ENCODE measurements around the gene ZBTB20.

Gene ZBTB20

DNA sequence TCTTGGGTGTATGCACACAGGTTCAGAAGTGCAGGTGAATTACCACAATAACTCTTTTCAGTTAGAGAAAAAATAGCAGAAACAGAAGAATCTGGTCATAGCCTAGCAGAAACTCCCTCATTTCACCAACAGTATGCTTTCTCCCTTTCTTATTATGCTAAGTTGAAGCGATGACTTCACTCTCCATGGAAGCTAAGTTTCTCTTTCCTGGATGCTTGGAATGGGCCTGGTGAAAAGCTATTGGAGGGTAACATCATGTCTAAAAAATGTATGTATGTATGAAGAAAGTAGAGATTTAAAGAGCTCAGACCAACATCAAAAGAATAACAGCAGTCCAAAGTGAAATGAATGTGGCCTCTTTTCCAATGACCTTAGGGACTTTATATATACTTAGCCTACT lies 707.8 kb downstream of the ZBTB20 start:
- H4K20me1 ChIP-seq (ENCODE audit: insufficient read depth, low read length), result no peaks in the 10 kb centered on the region
- DNase-seq, result no peak
- H3K9me2 ChIP-seq (replicated peaks; ENCODE audit: insufficient read depth, low read length), result no peaks in the 10 kb centered on the region
- TF ChIP-seq EZH2phosphoT487 (IDR thresholded peaks at IDR 0.05; ENCODE audit: low read length) (no peak), EZH2 (optimal IDR thresholded peaks at IDR 0.05; ENCODE audit: low read depth, low read length) (no peak)
- TF ChIP-seq, protein P1, sequence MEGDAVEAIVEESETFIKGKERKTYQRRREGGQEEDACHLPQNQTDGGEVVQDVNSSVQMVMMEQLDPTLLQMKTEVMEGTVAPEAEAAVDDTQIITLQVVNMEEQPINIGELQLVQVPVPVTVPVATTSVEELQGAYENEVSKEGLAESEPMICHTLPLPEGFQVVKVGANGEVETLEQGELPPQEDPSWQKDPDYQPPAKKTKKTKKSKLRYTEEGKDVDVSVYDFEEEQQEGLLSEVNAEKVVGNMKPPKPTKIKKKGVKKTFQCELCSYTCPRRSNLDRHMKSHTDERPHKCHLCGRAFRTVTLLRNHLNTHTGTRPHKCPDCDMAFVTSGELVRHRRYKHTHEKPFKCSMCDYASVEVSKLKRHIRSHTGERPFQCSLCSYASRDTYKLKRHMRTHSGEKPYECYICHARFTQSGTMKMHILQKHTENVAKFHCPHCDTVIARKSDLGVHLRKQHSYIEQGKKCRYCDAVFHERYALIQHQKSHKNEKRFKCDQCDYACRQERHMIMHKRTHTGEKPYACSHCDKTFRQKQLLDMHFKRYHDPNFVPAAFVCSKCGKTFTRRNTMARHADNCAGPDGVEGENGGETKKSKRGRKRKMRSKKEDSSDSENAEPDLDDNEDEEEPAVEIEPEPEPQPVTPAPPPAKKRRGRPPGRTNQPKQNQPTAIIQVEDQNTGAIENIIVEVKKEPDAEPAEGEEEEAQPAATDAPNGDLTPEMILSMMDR (IDR thresholded peaks at IDR 0.05; ENCODE audit: low read length), result no peak
- no peak overlapping the region for H2AFZ ChIP-seq (ENCODE audit: low read length)
- no peaks in the 10 kb centered on the region for H3K9me3 ChIP-seq (replicated peaks; ENCODE audit: insufficient read depth, low read length)
- H3K4me1 ChIP-seq (ENCODE audit: low read length), result no peaks in the 10 kb centered on the region
- no peaks in the 10 kb centered on the region for H3K27me3 ChIP-seq (replicated peaks; ENCODE audit: insufficient read depth, low read length)
- H3K27ac ChIP-seq (ENCODE audit: low read length), result no peak overlapping the region
- no peaks in the 10 kb centered on the region for H3K36me3 ChIP-seq (replicated peaks; ENCODE audit: insufficient read depth, low read length)
- no peak overlapping the region for H3K4me2 ChIP-seq (ENCODE audit: low read depth, low read length)
- H3K79me2 ChIP-seq (ENCODE audit: low read length), result no peaks in the 10 kb centered on the region
- H3K9ac ChIP-seq (ENCODE audit: low read length), result no peak overlapping the region
- H3K4me3 ChIP-seq (ENCODE audit: low read length), result no peak overlapping the region
- H3F3A ChIP-seq (ENCODE audit: insufficient read depth, low read length), result no peaks in the 10 kb centered on the region

DNA sequence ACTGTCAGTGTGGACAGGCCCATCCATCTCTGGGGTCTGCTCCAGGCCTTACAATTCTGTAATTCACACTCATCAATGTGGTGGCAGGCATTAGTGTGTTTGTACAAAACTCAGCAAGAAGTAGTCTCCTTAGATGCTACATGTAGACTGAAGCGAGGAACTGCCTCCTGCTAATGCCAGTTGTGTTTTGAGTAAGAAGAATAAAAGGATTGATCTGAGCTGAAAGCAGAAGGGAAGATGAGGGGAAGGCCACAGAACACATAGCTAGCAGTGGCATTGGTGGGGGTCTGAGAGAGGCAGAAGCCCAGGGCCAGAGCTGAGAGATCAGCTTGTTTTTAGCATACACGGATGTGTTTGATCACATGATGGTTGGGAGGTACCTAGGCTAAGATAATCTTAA lies 709.2 kb downstream of the ZBTB20 start:
- no peak overlapping the region for H3K9ac ChIP-seq (ENCODE audit: low read length)
- no peak overlapping the region for H2AFZ ChIP-seq (ENCODE audit: low read length)
- no peaks in the 10 kb centered on the region for H4K20me1 ChIP-seq (ENCODE audit: insufficient read depth, low read length)
- H3K27me3 ChIP-seq (replicated peaks; ENCODE audit: insufficient read depth, low read length), result no peaks in the 10 kb centered on the region
- no peak overlapping the region for H3K4me3 ChIP-seq (ENCODE audit: low read length)
- H3K4me2 ChIP-seq (ENCODE audit: low read depth, low read length), result no peak overlapping the region
- no peaks in the 10 kb centered on the region for H3K9me3 ChIP-seq (replicated peaks; ENCODE audit: insufficient read depth, low read length)
- H3K27ac ChIP-seq (ENCODE audit: low read length), result no peak overlapping the region
- H3K36me3 ChIP-seq (replicated peaks; ENCODE audit: insufficient read depth, low read length), result no peaks in the 10 kb centered on the region
- no peaks in the 10 kb centered on the region for H3K4me1 ChIP-seq (ENCODE audit: low read length)
- H3K79me2 ChIP-seq (ENCODE audit: low read length), result no peaks in the 10 kb centered on the region
- H3K9me2 ChIP-seq (replicated peaks; ENCODE audit: insufficient read depth, low read length), result no peaks in the 10 kb centered on the region
- DNase-seq, result no peak
- H3F3A ChIP-seq (ENCODE audit: insufficient read depth, low read length), result no peaks in the 10 kb centered on the region
- no peak for TF ChIP-seq EZH2 (optimal IDR thresholded peaks at IDR 0.05; ENCODE audit: low read depth, low read length)
- TF ChIP-seq EZH2phosphoT487 (IDR thresholded peaks at IDR 0.05; ENCODE audit: low read length), result no peak
- TF ChIP-seq, protein P1 (IDR thresholded peaks at IDR 0.05; ENCODE audit: low read length), result no peak

DNA sequence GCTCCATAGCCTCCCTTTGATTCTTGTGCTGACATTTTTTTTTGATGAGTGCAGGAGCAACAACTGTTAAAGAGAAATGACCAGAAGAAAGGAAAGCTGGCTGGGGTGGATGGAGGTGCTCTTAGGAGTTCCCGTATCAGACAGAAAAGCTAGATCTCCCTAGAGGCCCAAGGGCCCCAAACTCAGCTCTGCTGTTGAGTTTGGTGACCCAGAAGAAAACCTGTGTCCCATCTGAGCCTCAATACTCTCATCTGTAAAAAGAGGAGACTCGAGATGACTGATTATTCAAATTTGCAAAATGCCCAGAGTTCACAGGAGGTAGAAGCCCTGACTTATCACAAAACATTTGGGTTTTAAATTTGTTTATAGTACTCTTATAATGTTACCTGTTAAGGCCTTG lies 710.9 kb downstream of the ZBTB20 start:
- no peaks in the 10 kb centered on the region for H3K79me2 ChIP-seq (ENCODE audit: low read length)
- H3K27me3 ChIP-seq (replicated peaks; ENCODE audit: insufficient read depth, low read length), result no peaks in the 10 kb centered on the region
- H3K9me3 ChIP-seq (replicated peaks; ENCODE audit: insufficient read depth, low read length), result no peaks in the 10 kb centered on the region
- no peak for DNase-seq
- H3K4me3 ChIP-seq (ENCODE audit: low read length), result no peak overlapping the region
- H3K36me3 ChIP-seq (replicated peaks; ENCODE audit: insufficient read depth, low read length), result no peaks in the 10 kb centered on the region
- no peak overlapping the region for H2AFZ ChIP-seq (ENCODE audit: low read length)
- no peak overlapping the region for H3K9ac ChIP-seq (ENCODE audit: low read length)
- no peaks in the 10 kb centered on the region for H3K4me1 ChIP-seq (ENCODE audit: low read length)
- TF ChIP-seq, protein P1 (IDR thresholded peaks at IDR 0.05; ENCODE audit: low read length), result no peak
- TF ChIP-seq EZH2 (optimal IDR thresholded peaks at IDR 0.05; ENCODE audit: low read depth, low read length), result no peak
- TF ChIP-seq EZH2phosphoT487 (IDR thresholded peaks at IDR 0.05; ENCODE audit: low read length), result no peak
- H3K9me2 ChIP-seq (replicated peaks; ENCODE audit: insufficient read depth, low read length), result no peaks in the 10 kb centered on the region
- H3K4me2 ChIP-seq (ENCODE audit: low read depth, low read length), result no peak overlapping the region
- H4K20me1 ChIP-seq (ENCODE audit: insufficient read depth, low read length), result no peaks in the 10 kb centered on the region
- no peaks in the 10 kb centered on the region for H3F3A ChIP-seq (ENCODE audit: insufficient read depth, low read length)
- H3K27ac ChIP-seq (ENCODE audit: low read length), result no peak overlapping the region

All from MM.1S (cell line).